ENCODE data around the gene KCNJ5.

KCNJ5 gene

DNA sequence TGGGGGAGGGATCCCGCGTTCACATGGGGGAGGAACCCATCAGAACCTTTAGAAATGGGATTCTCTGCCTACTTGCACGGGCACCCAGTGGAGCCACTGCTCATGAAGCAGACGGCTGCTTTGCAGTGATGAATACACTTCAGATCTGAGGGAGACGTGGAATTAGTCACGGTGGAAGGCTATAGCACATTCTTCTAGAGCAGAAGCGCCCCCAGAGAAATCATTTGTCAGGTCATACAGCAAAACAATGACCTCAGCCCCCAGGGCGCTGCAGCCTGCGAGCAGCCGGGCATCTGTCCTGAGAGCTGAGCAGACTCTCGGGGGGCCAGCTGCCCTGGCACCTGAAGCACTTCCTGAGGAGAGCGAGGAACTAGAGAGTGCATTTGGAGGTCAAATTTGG lies 38.8 kb downstream of the KCNJ5 start:
- H3K4me1 ChIP-seq (ENCODE audit: control insufficient read depth in 2 of 2, insufficient read depth in 2 of 2, low read length in 2 of 2), result no peaks in the 10 kb centered on the region
- H3K4me3 ChIP-seq (ENCODE audit: low read length in 2 of 2), result no peak overlapping the region
- no peaks in the 10 kb centered on the region for H3K36me3 ChIP-seq (ENCODE audit: control insufficient read depth in 2 of 2, insufficient read depth in 2 of 2, low read length in 2 of 2)
- H3K9ac ChIP-seq (ENCODE audit: low read depth in 1 of 2, low read length in 2 of 2), result no peak overlapping the region
- no peaks in the 10 kb centered on the region for H3K27me3 ChIP-seq (ENCODE audit: control insufficient read depth in 2 of 2, insufficient read depth in 2 of 2, low read length in 2 of 2)
- H3K9me3 ChIP-seq (ENCODE audit: control insufficient read depth in 2 of 2, low read length in 2 of 2), result no peaks in the 10 kb centered on the region
- H3K27ac ChIP-seq (ENCODE audit: low read depth in 2 of 2, low read length in 2 of 2), result no peak overlapping the region

DNA sequence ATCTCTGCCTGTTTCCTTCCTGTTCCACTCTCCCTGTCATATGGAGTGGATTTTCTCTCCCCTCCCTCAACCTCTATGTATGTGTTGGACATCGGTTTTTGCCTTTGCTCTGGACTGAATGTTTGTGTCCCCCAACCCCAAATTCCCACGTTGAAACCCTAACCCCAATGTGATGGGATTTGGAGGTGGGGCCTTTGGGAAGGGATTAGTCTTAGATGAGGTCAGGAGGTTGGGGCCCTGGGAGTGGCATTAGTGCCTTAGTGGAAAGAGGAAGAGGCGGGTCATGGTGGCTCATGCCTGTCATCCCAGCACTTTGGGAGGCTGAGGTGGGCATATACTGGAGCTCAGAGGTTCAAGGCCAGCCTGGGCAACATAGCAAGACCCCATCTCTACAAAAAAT lies 39.9 kb downstream of the KCNJ5 start:
- Histone ChIP-seq H3K4me1 (ENCODE audit: control insufficient read depth in 2 of 2, insufficient read depth in 2 of 2, low read length in 2 of 2) (no peaks in the 10 kb centered on the region), H3K9ac (ENCODE audit: low read depth in 1 of 2, low read length in 2 of 2) (no peak overlapping the region), H3K36me3 (ENCODE audit: control insufficient read depth in 2 of 2, insufficient read depth in 2 of 2, low read length in 2 of 2) (no peaks in the 10 kb centered on the region), H3K27me3 (ENCODE audit: control insufficient read depth in 2 of 2, insufficient read depth in 2 of 2, low read length in 2 of 2) (no peaks in the 10 kb centered on the region), H3K4me3 (ENCODE audit: low read length in 2 of 2) (no peak overlapping the region), H3K9me3 (ENCODE audit: control insufficient read depth in 2 of 2, low read length in 2 of 2) (no peaks in the 10 kb centered on the region), H3K27ac (ENCODE audit: low read depth in 2 of 2, low read length in 2 of 2) (no peak overlapping the region)

DNA sequence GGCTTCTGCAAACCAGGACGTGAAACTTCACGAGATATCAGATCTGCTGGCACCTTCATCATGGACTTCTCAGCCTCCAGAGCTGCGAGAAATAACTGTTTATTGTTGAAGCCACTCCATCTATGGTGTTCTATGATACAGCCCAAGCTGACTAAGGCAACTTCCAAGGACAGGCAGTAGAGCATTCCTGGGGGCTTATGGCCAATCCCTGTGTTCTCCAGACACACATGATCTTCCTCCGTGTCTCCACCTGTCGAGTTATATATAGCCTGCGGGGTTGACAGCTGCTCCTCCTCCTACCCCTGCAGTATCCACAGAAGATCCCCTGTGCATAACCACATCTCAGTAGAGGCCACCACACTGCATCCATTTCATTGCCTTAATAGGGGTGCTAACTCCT lies 40.5 kb downstream of the KCNJ5 start:
- Histone ChIP-seq H3K27ac (ENCODE audit: low read depth in 2 of 2, low read length in 2 of 2) (no peak overlapping the region), H3K9me3 (ENCODE audit: control insufficient read depth in 2 of 2, low read length in 2 of 2) (no peaks in the 10 kb centered on the region), H3K36me3 (ENCODE audit: control insufficient read depth in 2 of 2, insufficient read depth in 2 of 2, low read length in 2 of 2) (no peaks in the 10 kb centered on the region), H3K4me3 (ENCODE audit: low read length in 2 of 2) (no peak overlapping the region), H3K4me1 (ENCODE audit: control insufficient read depth in 2 of 2, insufficient read depth in 2 of 2, low read length in 2 of 2) (no peaks in the 10 kb centered on the region), H3K9ac (ENCODE audit: low read depth in 1 of 2, low read length in 2 of 2) (no peak overlapping the region), H3K27me3 (ENCODE audit: control insufficient read depth in 2 of 2, insufficient read depth in 2 of 2, low read length in 2 of 2) (no peaks in the 10 kb centered on the region)

DNA sequence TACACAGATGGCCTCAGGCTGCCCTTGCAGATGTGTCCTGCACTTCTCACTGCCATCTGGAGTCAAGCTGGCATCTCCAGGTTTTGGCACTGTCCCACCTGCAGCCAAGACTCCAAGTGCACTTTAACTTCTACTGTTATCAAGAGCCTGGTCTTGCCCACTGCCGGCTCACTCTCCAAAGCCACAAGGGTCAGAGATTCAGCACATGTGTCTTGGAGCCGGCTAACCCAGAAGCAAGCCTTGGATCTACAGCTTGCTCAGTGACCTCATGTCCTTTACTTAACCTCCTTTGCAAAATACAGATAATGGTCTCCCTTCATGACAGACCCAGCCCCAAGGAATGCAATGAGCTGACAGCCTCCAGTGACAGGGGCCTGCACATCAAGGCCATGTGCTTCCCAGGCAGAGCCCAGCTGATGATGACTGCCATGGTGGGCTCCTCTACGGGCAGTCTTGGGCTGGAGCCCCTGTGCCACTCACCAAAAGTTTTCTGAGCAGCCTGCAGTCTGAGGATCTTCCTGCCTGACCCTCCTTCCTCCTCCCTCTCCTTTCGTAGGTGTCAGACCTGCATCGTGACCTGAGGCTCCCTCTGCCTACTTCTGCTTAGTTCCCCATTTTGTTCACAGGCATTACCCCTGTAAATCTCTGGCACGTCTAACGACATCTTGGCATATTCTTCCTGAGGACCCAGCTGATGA lies 42.5 kb downstream of the KCNJ5 start:
- Histone ChIP-seq H3K9me3 (ENCODE audit: control insufficient read depth in 2 of 2, low read length in 2 of 2) (no peaks in the 10 kb centered on the region), H3K27ac (ENCODE audit: low read depth in 2 of 2, low read length in 2 of 2) (no peak overlapping the region), H3K9ac (ENCODE audit: low read depth in 1 of 2, low read length in 2 of 2) (no peak overlapping the region), H3K4me3 (ENCODE audit: low read length in 2 of 2) (no peak overlapping the region), H3K4me1 (ENCODE audit: control insufficient read depth in 2 of 2, insufficient read depth in 2 of 2, low read length in 2 of 2) (no peaks in the 10 kb centered on the region), H3K36me3 (ENCODE audit: control insufficient read depth in 2 of 2, insufficient read depth in 2 of 2, low read length in 2 of 2) (no peaks in the 10 kb centered on the region), H3K27me3 (ENCODE audit: control insufficient read depth in 2 of 2, insufficient read depth in 2 of 2, low read length in 2 of 2) (no peaks in the 10 kb centered on the region)

DNA sequence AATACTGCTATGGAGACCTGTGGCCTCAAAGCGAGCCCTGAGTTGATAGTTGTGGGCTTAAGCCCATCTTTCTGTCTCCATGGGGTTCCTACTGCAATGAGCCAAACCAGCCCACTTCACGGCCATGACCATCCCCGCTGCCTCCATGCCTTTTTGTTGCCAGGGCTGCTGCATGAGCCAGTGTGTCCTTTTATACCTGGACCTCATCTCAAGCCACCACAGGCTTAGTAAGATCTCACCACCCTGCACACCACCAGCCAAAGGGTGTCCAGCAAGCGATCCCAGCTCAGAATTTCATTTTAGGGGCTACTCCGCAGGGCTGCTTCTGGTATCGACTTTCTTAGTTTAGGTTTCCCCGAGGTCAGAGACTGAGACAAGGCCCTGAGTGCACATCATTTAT lies 43.2 kb downstream of the KCNJ5 start:
- no peak overlapping the region for H3K4me3 ChIP-seq (ENCODE audit: low read length in 2 of 2)
- H3K36me3 ChIP-seq (ENCODE audit: control insufficient read depth in 2 of 2, insufficient read depth in 2 of 2, low read length in 2 of 2), result no peaks in the 10 kb centered on the region
- no peaks in the 10 kb centered on the region for H3K9me3 ChIP-seq (ENCODE audit: control insufficient read depth in 2 of 2, low read length in 2 of 2)
- no peak overlapping the region for H3K27ac ChIP-seq (ENCODE audit: low read depth in 2 of 2, low read length in 2 of 2)
- H3K9ac ChIP-seq (ENCODE audit: low read depth in 1 of 2, low read length in 2 of 2), result no peak overlapping the region
- H3K27me3 ChIP-seq (ENCODE audit: control insufficient read depth in 2 of 2, insufficient read depth in 2 of 2, low read length in 2 of 2), result no peaks in the 10 kb centered on the region
- H3K4me1 ChIP-seq (ENCODE audit: control insufficient read depth in 2 of 2, insufficient read depth in 2 of 2, low read length in 2 of 2), result no peaks in the 10 kb centered on the region

DNA sequence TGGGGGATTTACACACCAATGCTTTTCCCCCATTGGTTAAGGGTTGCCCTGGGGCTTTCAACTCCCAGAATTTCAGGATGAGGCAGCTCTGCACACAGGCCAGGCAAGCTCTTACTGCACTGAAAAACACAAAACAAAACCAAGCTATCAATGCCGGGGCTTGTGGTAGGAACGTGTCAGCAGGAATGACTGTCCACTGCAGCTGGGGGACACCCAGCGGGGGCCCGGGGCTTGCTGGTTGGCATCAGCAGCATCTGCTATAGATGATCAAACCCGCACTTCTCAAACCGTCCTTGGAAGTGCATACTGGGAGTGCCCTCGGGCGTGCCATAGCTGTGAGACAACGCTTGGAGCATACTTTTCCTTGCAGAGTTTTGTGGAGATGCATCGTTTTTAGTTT lies 43.8 kb downstream of the KCNJ5 start:
- H3K36me3 ChIP-seq (ENCODE audit: control insufficient read depth in 2 of 2, insufficient read depth in 2 of 2, low read length in 2 of 2), result no peaks in the 10 kb centered on the region
- no peak overlapping the region for H3K9ac ChIP-seq (ENCODE audit: low read depth in 1 of 2, low read length in 2 of 2)
- no peaks in the 10 kb centered on the region for H3K27me3 ChIP-seq (ENCODE audit: control insufficient read depth in 2 of 2, insufficient read depth in 2 of 2, low read length in 2 of 2)
- no peak overlapping the region for H3K4me3 ChIP-seq (ENCODE audit: low read length in 2 of 2)
- no peaks in the 10 kb centered on the region for H3K4me1 ChIP-seq (ENCODE audit: control insufficient read depth in 2 of 2, insufficient read depth in 2 of 2, low read length in 2 of 2)
- H3K9me3 ChIP-seq (ENCODE audit: control insufficient read depth in 2 of 2, low read length in 2 of 2), result no peaks in the 10 kb centered on the region
- no peak overlapping the region for H3K27ac ChIP-seq (ENCODE audit: low read depth in 2 of 2, low read length in 2 of 2)

DNA sequence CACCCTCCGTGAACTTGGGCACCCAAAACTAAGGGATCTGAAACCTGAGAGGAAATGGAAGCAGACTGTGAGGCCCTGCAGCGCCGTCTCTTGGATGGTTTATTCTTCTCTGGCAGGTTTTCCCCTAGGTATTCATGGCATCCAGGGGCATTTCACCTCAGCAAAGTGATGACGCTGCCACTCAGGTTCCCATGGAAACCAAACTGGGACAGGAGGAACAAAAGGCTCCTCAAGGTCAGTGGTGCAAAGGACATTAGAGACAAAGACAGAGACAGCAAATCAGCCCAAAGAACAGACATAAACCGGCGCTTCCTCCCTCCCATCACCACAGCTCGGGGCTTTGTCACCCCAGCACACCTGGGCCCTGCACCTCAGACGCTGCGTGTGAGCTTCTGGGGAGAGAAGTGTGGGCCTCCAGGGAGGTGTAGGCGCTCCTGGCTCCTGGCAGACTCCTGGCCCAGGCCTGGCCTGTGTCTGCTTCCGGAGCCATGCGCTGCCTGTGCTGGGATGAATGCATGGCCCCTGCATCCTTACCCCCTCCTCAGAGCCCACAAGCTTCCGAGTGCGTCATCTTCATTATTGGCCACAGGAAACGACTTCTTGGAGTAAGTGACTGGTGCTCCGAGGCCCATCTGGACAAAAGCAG lies 45.6 kb downstream of the KCNJ5 start:
- H3K27me3 ChIP-seq (ENCODE audit: control insufficient read depth in 2 of 2, insufficient read depth in 2 of 2, low read length in 2 of 2), result peaks cover 0 to 2% of the 10 kb centered on the region in 2 donors
- H3K36me3 ChIP-seq (ENCODE audit: control insufficient read depth in 2 of 2, insufficient read depth in 2 of 2, low read length in 2 of 2), result no peaks in the 10 kb centered on the region
- H3K27ac ChIP-seq (ENCODE audit: low read depth in 2 of 2, low read length in 2 of 2), result no peak overlapping the region
- H3K9ac ChIP-seq (ENCODE audit: low read depth in 1 of 2, low read length in 2 of 2), result no peak overlapping the region
- no peak overlapping the region for H3K4me3 ChIP-seq (ENCODE audit: low read length in 2 of 2)
- no peaks in the 10 kb centered on the region for H3K9me3 ChIP-seq (ENCODE audit: control insufficient read depth in 2 of 2, low read length in 2 of 2)
- no peaks in the 10 kb centered on the region for H3K4me1 ChIP-seq (ENCODE audit: control insufficient read depth in 2 of 2, insufficient read depth in 2 of 2, low read length in 2 of 2)

DNA sequence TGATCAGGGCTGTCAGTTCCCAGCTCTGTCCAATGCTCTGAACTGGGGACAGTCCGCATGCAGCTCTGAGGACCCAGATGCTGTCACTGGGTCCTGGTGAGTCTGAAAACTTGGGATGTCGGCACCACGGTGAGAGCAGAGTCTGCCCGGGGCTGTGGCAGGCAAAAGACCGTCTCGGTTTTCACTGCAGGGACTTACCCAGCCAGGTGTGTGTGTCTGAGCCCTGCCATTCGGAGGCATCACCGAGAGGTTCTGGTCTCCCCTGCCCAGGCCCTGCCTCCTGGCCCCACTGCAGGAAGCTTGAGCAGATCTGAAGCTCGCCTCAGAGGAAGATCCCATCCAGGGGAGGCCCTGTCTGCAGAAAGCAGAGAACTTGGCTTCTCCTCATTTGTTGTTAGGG lies 46.3 kb downstream of the KCNJ5 start:
- Histone ChIP-seq H3K4me1 (ENCODE audit: control insufficient read depth in 2 of 2, insufficient read depth in 2 of 2, low read length in 2 of 2) (no peaks in the 10 kb centered on the region), H3K9ac (ENCODE audit: low read depth in 1 of 2, low read length in 2 of 2) (no peak overlapping the region), H3K9me3 (ENCODE audit: control insufficient read depth in 2 of 2, low read length in 2 of 2) (no peaks in the 10 kb centered on the region), H3K4me3 (ENCODE audit: low read length in 2 of 2) (no peak overlapping the region), H3K27me3 (ENCODE audit: control insufficient read depth in 2 of 2, insufficient read depth in 2 of 2, low read length in 2 of 2) (peaks cover 0 to 2% of the 10 kb centered on the region in 2 donors), H3K36me3 (ENCODE audit: control insufficient read depth in 2 of 2, insufficient read depth in 2 of 2, low read length in 2 of 2) (no peaks in the 10 kb centered on the region), H3K27ac (ENCODE audit: low read depth in 2 of 2, low read length in 2 of 2) (no peak overlapping the region)

DNA sequence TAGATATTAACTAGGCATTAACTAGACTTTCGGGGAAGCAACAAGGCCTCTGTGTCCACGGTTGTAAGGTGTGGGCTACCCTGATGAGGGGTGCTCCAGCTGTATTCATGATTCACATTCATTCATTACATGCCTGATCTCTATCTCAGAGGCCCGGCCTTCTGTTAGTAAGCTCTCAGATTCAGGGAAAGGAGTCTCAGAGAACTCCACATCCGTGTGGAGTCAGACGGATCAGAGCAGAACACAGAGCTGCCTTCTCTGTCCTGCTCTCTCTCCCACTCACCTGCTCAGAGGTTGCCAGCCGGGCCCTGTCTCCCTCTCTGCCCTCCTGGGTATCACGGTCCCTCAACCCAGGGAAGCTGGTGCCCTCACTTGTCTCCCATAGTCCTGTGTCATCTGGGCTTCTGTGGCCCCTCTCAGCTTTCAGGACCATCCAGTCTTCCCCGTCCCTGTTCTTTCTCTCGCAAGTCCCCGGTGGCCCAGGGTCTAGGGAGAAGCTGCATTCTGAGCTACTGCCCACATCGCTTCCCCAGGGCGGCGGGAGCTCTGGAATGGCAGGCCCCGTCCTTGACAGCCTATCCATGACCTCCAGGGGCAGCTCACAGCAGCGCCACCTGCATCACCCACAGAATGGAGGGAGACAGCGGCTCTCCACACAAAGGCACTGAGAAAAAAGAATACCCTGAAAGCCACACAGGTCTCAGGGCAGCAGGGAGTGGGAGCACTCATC lies 47.2 kb downstream of the KCNJ5 start:
- Histone ChIP-seq H3K9me3 (ENCODE audit: control insufficient read depth in 2 of 2, low read length in 2 of 2) (no peaks in the 10 kb centered on the region), H3K9ac (ENCODE audit: low read depth in 1 of 2, low read length in 2 of 2) (no peak overlapping the region), H3K4me3 (ENCODE audit: low read length in 2 of 2) (no peak overlapping the region), H3K36me3 (ENCODE audit: control insufficient read depth in 2 of 2, insufficient read depth in 2 of 2, low read length in 2 of 2) (no peaks in the 10 kb centered on the region), H3K27ac (ENCODE audit: low read depth in 2 of 2, low read length in 2 of 2) (no peak overlapping the region), H3K27me3 (ENCODE audit: control insufficient read depth in 2 of 2, insufficient read depth in 2 of 2, low read length in 2 of 2) (peaks cover 0 to 2% of the 10 kb centered on the region in 2 donors), H3K4me1 (ENCODE audit: control insufficient read depth in 2 of 2, insufficient read depth in 2 of 2, low read length in 2 of 2) (no peaks in the 10 kb centered on the region)

DNA sequence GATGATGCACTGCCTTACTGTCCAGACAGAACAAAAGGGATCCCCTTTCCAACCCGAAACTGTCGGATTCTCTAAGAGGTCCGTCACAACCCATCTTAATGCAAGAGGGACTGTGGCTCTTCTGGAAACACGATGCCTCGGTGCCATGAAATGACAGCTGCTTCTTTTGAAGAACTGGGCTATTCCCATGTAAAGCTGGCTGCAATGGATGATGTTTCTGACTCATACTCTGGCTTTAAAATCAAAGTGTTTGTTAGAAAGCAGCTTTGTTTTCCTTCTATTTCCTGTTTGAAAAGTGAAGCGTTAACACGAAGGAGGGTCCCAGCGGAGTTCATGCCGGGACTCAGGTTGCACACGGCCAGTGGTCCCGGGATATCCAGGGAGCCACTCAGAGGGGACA lies 48.4 kb downstream of the KCNJ5 start:
- no peak overlapping the region for H3K27ac ChIP-seq (ENCODE audit: low read depth in 2 of 2, low read length in 2 of 2)
- H3K27me3 ChIP-seq (ENCODE audit: control insufficient read depth in 2 of 2, insufficient read depth in 2 of 2, low read length in 2 of 2), result peaks cover 0 to 2% of the 10 kb centered on the region in 2 donors
- no peaks in the 10 kb centered on the region for H3K4me1 ChIP-seq (ENCODE audit: control insufficient read depth in 2 of 2, insufficient read depth in 2 of 2, low read length in 2 of 2)
- H3K4me3 ChIP-seq (ENCODE audit: low read length in 2 of 2), result no peak overlapping the region
- H3K36me3 ChIP-seq (ENCODE audit: control insufficient read depth in 2 of 2, insufficient read depth in 2 of 2, low read length in 2 of 2), result no peaks in the 10 kb centered on the region
- no peaks in the 10 kb centered on the region for H3K9me3 ChIP-seq (ENCODE audit: control insufficient read depth in 2 of 2, low read length in 2 of 2)
- no peak overlapping the region for H3K9ac ChIP-seq (ENCODE audit: low read depth in 1 of 2, low read length in 2 of 2)
